ENCODE results near the gene ARFIP2. TPM values are rescaled to one million over a fixed set of nuclear protein-coding genes. Genes with fewer than 3 reads are reported as not detected.
A peak's percentile ranks its signal among the peaks of the same experiment; 100 is the strongest.

The ARFIP2 gene, protein sequence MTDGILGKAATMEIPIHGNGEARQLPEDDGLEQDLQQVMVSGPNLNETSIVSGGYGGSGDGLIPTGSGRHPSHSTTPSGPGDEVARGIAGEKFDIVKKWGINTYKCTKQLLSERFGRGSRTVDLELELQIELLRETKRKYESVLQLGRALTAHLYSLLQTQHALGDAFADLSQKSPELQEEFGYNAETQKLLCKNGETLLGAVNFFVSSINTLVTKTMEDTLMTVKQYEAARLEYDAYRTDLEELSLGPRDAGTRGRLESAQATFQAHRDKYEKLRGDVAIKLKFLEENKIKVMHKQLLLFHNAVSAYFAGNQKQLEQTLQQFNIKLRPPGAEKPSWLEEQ
- polyA plus RNA-seq (2011; rRNA removed) = 79.1 and 88.2 TPM in 2 replicates
- polyA minus RNA-seq (2011; rRNA and poly(A)+ RNA removed) = 60.1 and 62.3 TPM in 2 replicates

DNA sequence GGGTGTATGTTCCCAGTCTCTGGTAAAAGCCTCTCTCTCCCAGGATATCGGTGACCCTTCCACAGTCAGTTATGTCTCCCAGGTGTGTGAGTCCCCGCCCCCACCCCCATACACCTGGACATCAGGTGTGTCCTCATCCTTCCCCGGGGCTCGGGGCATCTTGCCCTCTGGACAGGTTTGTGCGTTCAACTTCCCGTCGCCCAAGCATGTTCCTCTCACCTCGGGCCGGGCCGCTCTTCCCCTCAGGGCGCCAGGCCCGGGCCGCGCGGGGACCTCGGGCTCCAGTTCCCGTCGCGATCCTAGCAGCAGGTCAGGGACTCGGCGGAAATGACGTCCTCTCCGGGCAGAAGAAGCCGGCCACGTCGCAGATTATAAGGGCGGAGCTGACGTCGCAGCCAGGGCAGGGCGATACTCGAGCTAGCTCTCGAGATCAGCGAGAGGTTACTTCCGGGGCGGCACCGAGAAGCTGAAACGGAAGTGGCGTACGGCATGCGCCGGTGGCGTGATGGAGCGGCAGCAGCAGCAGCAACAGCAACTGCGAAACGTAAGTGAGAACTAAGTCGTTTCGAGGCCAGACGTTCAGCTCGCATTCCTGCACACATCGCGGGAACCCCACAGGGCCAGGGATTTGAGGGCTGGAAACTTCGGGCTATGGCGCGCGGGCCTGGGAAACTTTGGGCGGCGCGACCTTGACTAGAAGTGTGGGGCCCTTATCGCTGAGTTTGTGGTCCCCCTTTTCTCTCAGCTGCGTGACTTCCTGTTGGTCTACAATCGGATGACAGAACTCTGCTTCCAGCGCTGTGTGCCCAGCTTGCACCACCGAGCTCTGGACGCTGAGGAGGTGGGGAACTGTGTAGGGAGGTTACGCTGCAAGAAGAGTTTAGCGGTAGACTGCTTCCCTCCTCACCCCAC lies at the start of gene ARFIP2, which contains the start of gene TIMM10B:
ARFIP2 (minus strand) TSS at position 320 of the 912 bp plus-strand sequence. CDS start 910 bp downstream, outside the sequence.
TIMM10B (plus strand) TSS at position 490 of the 912 bp plus-strand sequence; CDS start at position 506, 16 bp downstream.
- POLR2A ChIA-PET = interaction anchor here (0.6 to 1.9 kb wide), 9 partner anchors 8 to 202 kb away, joined by 3 to 6 read pairs (median 4); partner anchors contain the start of genes APBB1, CAVIN3, MRPL17 and SMPD1
- TF ChIP-seq, protein P1, sequence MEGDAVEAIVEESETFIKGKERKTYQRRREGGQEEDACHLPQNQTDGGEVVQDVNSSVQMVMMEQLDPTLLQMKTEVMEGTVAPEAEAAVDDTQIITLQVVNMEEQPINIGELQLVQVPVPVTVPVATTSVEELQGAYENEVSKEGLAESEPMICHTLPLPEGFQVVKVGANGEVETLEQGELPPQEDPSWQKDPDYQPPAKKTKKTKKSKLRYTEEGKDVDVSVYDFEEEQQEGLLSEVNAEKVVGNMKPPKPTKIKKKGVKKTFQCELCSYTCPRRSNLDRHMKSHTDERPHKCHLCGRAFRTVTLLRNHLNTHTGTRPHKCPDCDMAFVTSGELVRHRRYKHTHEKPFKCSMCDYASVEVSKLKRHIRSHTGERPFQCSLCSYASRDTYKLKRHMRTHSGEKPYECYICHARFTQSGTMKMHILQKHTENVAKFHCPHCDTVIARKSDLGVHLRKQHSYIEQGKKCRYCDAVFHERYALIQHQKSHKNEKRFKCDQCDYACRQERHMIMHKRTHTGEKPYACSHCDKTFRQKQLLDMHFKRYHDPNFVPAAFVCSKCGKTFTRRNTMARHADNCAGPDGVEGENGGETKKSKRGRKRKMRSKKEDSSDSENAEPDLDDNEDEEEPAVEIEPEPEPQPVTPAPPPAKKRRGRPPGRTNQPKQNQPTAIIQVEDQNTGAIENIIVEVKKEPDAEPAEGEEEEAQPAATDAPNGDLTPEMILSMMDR (IDR thresholded peaks at IDR 0.05; ENCODE audit: low read depth, low read length) = no peak
- Histone ChIP-seq H3K27ac (ENCODE audit: low read depth, low read length) (peak within 1 kb of the TSS; percentile 94), H3K4me3 (ENCODE audit: low read depth, low read length) (peak within 1 kb of the TSS; percentile 97), H3K9me3 (ENCODE audit: control insufficient read depth, insufficient read depth, low read length) (no peaks in the 10 kb centered on the region; the same call in 1 of the 2 replicates), H3K27me3 (ENCODE audit: control insufficient read depth, insufficient read depth, low read length) (no peaks in the 10 kb centered on the region)
- CTCF ChIA-PET = interaction anchor here (0.6 to 2.7 kb wide), 5 partner anchors 15 to 202 kb away, joined by 3 to 25 read pairs (median 4); partner anchors contain the start of gene MRPL17
- peak; percentile 95 for DNase-seq (ENCODE audit: low read depth, low spot score)

DNA sequence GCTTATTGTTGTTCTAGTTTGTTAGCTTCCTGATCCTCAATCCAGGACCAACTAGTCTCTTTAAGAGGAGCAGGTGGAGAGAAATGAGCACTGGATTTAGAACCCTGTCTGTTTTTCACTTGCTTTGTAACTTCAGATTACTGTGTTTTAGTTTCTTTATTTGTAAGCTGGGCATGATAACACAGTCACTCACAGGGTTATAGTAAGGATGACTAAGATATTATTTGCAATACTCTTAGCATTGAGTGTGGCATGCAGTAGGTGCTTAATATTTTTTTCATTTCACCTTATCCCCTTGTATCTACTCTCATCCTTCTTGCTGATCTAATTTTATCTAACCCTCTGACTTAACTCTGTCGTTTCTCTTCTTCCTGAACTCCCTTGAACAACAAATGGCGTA lies 49.7 kb upstream of the ARFIP2 start:
- H3K27ac ChIP-seq (ENCODE audit: low read depth, low read length) = no peak overlapping the region
- DNase-seq (ENCODE audit: low read depth, low spot score) = no peak
- H3K9me3 ChIP-seq (ENCODE audit: control insufficient read depth, insufficient read depth, low read length) = no peaks in the 10 kb centered on the region
- H3K4me3 ChIP-seq (ENCODE audit: low read depth, low read length) = no peak overlapping the region
- ChIA-PET CTCF (interaction anchor here (0.6 to 5.5 kb wide), 55 partner anchors 9 to 1429 kb away, joined by 3 to 88 read pairs (median 5); partner anchors contain the start of genes DNHD1, MRPL17, TAF10 and TPP1), POLR2A (interaction anchor here (0.6 to 1.2 kb wide), 2 partner anchors 81 to 1204 kb away, joined by 3 read pairs; partner anchors contain the start of gene TAF10)
- TF ChIP-seq, protein P1 (IDR thresholded peaks at IDR 0.05; ENCODE audit: low read depth, low read length) = no peak
- H3K27me3 ChIP-seq (ENCODE audit: control insufficient read depth, insufficient read depth, low read length) = no peaks in the 10 kb centered on the region

DNA sequence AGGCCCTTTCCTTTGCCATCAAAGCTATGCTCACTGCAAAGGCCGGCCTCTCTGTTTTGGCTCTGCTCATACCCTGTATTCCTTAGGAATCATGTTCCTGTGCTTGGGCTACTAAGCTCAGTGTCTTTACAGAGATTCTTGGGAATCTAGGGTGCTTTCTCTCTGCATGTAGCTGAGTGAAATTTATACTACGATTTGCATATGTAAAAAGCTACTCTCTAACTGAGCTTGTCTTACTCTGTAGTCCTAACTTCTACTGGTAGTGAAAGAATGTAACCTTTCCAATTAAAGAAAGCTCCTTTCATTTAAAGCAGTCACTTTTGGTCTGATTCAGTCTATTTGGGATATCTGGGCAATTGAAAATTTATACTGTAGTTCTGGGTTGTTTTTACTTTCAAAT lies 48.1 kb upstream of the ARFIP2 start:
- TF ChIP-seq, protein P1 (IDR thresholded peaks at IDR 0.05; ENCODE audit: low read depth, low read length) = no peak
- CTCF ChIA-PET = interaction anchor here (0.6 to 5.5 kb wide), 6 partner anchors 138 to 228 kb away, joined by 3 to 88 read pairs (median 8); partner anchors contain the start of gene MRPL17
- POLR2A ChIA-PET = no interaction called here
- Histone ChIP-seq H3K27ac (ENCODE audit: low read depth, low read length) (no peak overlapping the region), H3K27me3 (ENCODE audit: control insufficient read depth, insufficient read depth, low read length) (no peaks in the 10 kb centered on the region), H3K4me3 (ENCODE audit: low read depth, low read length) (no peak overlapping the region), H3K9me3 (ENCODE audit: control insufficient read depth, insufficient read depth, low read length) (no peaks in the 10 kb centered on the region)
- no peak for DNase-seq (ENCODE audit: low read depth, low spot score)

DNA sequence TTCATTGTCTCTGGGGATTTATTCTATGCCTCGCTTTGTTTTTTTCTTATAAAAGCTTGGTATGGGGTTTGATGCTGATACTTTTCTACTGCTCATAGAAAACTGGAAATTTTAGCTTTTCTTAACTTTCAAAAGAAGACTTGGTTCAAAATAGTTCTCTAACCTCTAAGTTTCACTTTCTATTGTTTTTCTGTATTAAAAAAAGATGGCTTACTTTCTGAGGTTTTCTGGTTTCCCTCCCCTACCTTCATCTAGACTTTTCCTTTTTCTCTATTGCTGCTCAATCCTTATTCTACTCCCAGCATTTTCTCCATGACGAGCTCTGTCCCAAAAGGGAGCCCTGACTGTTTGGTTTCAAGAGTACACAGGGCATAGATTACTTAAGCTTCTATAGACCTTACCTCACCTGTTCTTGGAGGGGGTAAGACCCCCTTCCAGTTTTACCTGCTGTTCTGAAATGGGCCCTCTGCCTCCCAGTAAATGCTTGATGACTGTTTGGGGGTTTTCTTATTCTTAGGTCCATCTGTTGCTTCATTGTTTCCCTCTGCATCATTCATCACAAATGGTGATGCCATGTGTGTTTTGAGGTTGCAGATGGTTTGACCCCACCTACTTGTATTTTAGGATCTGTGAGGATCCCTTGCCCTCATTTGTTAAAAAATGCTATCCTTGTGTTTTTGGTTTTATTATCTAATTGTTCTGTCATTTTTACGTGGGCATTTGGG lies 45.4 kb upstream of the ARFIP2 start:
- DNase-seq (ENCODE audit: low read depth, low spot score) = no peak
- Histone ChIP-seq H3K9me3 (ENCODE audit: control insufficient read depth, insufficient read depth, low read length) (no peaks in the 10 kb centered on the region), H3K27ac (ENCODE audit: low read depth, low read length) (no peak overlapping the region), H3K27me3 (ENCODE audit: control insufficient read depth, insufficient read depth, low read length) (no peaks in the 10 kb centered on the region), H3K4me3 (ENCODE audit: low read depth, low read length) (no peak overlapping the region)
- CTCF ChIA-PET = interaction anchor here (1.0 to 3.2 kb wide), 4 partner anchors 21 to 178 kb away, joined by 3 to 12 read pairs (median 5); partner anchors contain the start of gene MRPL17
- TF ChIP-seq, protein P1 (IDR thresholded peaks at IDR 0.05; ENCODE audit: low read depth, low read length) = no peak
- POLR2A ChIA-PET = no interaction called here

Measured in AG04450 (cell line).